HG03521 (cell line): ENCODE measurements around the gene ACD.
A peak's percentile ranks its signal among the peaks of the same experiment; 100 is the strongest.

ENCODE experiments used
- ATAC-seq: cut with Tn5 transposase; IDR thresholded peaks from one replicate; pipeline ENCODE4 v1.9.1; 2021; ENCODE audit warnings: mild to moderate bottlenecking, moderate library complexity; ENCODE audit not compliant: unreplicated experiment

ACD gene

GRCh38 chr16:67662653-67663010, 2.6 kb upstream of the ACD start:
- no peak for ATAC-seq

DNA sequence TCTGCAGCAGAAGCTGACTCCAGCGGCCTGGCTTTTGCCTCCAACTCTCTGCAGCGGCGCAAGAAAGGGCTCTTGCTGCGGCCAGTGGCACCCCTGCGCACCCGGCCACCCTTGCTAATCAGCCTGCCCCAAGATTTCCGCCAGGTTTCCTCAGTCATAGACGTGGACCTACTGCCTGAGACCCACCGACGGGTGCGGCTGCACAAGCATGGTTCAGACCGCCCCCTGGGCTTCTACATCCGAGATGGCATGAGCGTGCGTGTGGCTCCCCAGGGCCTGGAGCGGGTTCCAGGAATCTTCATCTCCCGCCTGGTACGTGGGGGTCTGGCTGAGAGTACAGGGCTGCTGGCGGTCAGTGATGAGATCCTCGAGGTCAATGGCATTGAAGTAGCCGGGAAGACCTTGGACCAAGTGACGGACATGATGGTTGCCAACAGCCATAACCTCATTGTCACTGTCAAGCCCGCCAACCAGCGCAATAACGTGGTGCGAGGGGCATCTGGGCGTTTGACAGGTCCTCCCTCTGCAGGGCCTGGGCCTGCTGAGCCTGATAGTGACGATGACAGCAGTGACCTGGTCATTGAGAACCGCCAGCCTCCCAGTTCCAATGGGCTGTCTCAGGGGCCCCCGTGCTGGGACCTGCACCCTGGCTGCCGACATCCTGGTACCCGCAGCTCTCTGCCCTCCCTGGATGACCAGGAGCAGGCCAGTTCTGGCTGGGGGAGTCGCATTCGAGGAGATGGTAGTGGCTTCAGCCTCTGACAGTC, 2.0 kb upstream of the ACD start:
- ATAC-seq = no peak

DNA sequence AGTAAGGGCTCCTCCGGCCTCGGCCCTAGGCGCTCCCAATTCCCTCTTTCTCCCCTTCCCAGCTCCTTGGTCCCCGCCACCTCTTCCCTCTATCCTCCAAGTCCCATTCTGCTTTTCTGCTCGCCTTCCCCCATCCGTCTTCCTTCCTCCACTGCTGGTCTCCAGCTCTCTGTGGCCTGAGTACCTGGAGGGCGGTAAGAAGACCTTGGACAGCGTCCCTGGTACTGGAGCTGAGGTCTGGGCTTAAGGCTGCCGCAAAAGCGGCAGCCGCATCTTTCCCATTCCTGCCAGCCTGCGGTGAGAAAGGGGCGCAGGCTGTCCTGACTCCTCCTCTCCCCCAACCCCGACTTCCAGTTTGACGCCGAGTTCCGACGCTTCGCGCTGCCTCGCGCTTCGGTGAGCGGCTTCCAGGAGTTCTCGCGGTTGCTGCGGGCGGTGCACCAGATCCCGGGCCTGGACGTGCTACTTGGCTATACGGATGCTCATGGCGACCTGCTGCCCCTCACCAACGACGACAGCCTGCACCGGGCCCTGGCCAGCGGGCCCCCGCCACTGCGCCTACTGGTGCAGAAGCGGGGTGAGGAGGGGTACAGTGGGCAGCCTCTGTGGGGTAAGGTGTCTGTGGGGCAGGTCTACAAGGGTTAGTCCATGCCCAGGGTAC, 1.2 kb upstream of the ACD start:
- ATAC-seq = no peak

DNA sequence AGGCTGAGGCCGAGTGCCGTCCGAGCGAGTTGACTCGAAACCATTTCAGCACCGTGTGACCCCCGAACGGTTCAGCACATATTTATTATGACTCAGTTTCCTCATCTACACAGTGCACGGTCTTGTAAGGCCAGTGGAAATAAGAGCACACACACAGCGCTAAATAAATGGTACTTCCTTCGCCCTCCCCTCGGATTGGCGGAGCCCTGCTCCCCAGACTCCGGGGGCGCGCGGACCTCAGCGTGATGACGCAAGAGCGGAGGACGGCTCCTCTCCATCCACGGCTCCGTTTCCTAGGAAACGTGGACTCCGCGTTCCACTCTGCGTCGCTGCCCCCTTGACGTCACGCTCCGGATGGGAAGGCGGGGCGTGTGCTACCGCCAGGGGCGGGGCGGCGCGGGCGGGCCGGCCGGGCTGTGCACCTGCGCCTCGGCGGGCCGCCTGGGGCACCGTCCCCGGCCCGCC, 536 bp upstream of the ACD start, which contains the start of gene PARD6A:
Gene PARD6A, plus strand, starts transcription at position 397 of the 465 bp plus-strand sequence. CDS start 79 bp downstream, outside the sequence.
- peak; percentile 76 for ATAC-seq

DNA sequence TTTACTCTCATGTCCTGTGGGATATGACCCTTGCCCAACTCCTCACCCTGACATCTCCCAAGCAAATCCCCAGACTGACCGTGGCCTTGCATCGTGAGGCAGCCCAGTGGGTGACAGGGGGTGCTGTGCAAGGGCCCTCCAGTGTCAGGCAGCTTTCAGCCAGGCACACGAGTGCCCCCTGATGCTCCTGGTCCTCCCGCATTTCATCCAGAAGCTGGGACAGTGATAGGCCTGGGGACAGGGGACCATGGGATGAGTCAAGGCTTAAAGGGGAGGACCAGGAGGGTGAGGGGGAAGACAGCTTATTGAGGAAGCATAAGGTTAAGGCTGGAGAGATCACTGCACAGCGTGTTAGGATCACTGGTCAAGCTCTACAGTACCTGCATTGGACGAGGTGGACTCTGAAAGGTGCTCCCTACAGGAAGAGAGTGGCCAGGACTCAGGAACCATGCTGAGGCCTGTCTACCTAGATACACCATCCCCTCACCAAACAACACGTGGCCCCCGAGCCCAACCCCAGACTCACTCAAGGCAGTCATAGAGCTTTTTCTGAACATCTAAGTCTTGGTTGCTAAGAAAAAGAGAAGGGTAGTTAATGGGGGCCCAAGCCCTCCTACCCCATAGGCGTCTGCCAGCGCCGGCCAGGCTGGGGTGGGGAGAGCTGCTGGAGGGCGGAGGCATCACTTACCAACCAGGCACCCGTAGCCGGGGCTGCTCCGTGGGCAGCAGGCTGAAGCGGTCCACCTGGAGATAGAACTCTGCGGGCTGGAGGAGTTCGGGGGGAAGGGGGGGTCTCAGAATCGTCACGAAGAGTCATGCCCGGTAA, 998 bp downstream of the ACD start:
- ATAC-seq = no peak

DNA sequence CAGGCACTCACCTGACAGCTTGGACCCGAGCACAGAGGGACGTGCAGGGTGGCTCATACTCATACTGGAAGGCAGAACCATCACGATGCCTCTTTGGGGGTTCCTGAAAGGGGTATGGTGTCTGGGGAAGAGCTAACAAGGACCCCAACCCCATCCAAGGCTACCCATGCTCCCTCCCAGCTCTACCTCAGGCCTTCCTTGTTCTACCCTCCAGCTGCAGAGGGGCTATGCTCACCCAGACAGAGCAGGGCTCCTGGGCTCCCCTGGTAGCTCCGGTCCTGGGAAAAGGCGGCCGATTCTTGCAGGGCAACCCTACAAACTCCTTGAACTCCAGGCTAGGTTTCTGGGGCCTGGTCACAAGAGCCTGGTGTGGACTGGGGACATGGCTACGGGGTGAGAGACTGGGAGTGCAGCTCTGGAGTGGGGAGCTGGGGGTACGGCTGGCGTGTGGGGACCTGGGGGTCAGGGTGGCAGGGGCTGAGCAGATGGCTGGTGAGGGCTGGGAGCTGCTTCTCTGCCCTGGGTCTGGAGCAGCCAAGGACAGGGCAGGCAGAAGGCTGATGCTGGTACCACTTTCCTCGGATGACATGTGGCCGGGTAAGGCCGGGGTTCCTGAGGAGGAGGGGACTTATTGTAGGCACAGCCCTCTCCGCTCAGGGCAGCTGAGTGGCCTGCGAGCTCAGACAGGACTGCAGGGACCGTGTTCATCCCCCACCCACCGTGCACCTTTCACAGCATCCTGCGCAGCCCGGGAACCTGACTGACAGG, 2.1 kb downstream of the ACD start:
- no peak for ATAC-seq

DNA sequence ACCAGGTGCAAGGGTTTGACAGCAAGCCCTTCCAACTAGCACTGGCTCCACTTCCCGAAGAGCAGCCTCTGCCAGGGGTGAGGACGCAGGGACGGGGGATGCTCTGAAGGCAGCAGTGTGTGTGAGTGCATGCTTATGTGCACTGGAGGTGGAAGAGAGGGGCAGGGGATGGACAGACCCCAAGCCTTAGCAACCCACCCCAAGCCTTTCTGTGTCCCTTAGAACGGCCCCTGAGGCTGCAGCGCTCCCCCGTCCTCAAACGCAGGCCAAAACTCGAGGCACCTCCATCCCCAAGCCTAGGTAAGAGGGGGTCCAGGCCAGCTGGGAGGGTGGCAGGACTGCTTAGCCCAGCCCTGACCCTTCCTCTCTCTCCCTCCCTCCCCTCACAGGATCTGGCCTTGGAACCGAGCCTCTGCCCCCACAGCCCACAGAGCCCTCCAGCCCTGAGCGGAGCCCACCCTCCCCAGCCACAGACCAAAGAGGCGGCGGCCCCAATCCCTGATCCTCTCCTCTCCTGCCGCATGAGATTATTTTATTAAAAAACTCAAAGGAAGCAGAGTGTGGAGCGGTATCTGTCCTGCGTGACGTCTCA, 2.9 kb downstream of the ACD start:
- no peak for ATAC-seq

GRCh38 chr16:67656344-67657016, 3.6 kb downstream of the ACD start:
- ATAC-seq = no peak

- ATAC-seq = no peak
Measured at GRCh38 chr16:67655363-67655762, 4.7 kb downstream of the ACD start.

DNA sequence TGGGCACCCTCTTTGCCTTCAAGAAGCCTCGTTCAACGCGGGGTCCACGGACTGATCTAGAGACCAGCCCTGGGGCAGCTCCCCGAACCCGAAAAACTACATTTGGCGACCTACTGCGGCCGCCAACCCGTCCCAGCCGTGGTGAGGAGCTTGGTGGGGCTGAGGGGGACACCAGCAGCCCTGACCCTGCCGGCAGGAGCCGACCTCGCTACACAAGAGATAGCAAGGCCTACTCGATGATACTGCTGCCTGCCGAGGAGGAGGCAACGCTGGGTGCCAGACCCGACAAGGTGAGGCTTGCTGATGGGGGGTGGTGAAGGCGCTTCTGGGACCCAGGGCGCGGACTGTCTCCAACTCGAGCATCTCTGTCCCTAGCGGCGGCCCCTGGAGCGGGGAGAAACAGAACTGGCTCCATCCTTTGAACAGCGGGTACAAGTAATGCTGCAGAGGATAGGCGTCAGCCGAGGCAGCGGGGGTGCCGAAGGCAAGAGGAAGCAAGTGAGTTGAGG, 5.6 kb downstream of the ACD start:
- ATAC-seq = no peak

- no peak for ATAC-seq
Measured at GRCh38 chr16:67653789-67654402, 6.2 kb downstream of the ACD start.

GRCh38 chr16:67653128-67653788, 6.8 kb downstream of the ACD start:
- ATAC-seq = no peak

- no peak for ATAC-seq
Measured at GRCh38 chr16:67652578-67653127, 7.4 kb downstream of the ACD start.

GRCh38 chr16:67651847-67652246, 8.2 kb downstream of the ACD start:
- no peak for ATAC-seq

DNA sequence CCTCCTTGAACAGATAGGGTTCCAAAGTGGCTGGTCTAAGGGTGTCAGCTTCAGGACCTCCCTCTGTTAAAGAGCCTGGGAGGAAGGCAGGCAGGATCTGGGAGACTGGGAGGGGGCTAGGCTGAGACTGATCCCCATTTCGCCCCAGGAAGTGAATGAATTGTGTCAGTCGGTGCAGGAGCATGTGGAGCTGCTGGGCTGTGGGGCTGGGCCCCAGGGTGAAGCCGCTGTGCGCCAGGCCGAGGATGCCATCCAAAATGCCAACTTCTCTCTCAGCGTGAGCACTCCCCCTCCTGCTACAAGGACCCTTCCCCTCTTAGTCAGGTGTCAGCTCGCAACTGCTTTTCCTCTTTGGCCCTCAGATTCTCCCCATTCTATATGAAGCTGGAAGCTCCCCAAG, 9.0 kb downstream of the ACD start:
- ATAC-seq = no peak

DNA sequence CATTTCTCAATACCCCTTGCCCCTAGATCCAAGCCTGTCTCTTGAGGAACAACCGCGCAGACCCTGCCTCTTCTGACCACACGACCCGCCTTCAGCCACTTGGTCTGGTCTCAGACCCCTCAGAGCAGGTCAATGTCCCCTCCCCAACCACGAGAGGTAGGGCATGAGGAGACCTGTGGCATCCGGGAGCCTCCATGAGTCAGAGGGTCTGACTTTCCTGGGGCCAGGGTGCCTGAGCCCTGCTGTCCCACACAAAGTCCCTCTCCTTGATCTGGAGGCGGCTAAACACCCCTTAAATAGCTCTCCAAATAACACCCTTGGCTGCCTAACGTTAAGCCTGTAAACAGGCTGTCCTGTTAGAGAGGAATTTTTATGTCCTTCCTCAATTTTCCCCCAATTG, 10.0 kb downstream of the ACD start:
- ATAC-seq = no peak

DNA sequence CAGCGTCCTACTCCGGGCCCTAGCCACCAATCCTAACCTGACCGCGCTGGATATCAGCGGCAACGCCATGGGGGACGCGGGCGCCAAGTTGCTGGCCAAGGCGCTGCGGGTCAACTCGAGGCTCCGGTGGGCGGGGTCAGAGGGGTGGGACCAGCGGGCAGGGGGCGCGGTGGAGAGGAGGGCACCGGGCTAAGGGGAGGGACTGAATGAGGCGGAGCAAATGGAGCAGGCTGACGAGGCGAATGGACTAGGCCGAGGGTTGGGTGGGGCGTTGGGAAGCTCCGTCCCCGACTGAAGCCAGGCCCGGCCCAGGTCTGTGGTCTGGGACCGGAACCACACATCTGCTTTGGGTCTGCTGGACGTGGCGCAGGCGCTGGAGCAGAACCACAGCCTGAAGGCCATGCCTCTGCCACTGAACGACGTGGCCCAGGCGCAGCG, 10.5 kb downstream of the ACD start:
- ATAC-seq = no peak

GRCh38 chr16:67648764-67649407, 11.2 kb downstream of the ACD start:
- no peak for ATAC-seq
